ENCODE results near the gene NDUFAF8.
"Not testable (repeated sequence)": the region's sequence is repeated elsewhere in the genome, so short reads cannot be mapped to it uniquely, and the experiment has no call there.

Gene NDUFAF8

DNA sequence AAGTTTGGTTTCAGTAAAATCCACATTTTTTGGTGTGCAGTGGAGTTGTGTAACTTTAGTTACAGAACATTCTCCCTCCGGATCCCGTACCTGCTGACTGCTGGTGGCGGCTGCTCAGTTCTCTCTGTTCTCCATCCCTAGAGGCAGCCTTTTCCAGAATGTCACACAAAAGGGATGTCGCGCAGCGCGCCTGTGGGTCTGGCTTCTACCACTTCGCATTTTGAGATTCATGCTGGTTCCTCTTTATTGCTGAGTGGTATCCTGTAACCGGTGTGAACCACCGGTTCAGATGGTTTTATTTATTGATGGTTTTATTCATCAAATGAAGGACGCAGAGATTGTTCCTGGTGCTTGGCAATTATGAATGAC is 15.4 kb upstream of the NDUFAF8 start:
- no peak for DNase-seq

DNA sequence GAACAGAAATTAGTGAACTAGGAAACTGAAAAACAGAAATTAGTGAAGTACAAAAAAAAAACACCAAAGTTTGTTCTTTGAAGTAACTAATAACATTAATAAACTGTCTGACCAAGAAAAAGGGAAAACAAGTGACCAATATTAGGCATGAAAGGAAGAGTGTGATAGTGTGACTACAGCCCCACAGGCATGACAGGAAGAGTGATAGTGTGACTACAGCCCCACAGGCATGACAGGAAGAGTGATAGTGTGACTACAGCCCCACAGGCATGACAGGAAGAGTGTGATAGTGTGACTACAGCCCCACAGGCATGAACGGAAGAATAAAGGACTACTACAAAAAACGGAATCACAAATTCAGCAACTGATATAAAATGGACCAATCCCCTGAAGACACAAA is 11.5 kb upstream of the NDUFAF8 start:
- not testable (repeated sequence) for DNase-seq

- no peak for DNase-seq
These were observed 10.7 kb upstream of the NDUFAF8 start for GRCh38 chr17:81228420-81228819.

DNA sequence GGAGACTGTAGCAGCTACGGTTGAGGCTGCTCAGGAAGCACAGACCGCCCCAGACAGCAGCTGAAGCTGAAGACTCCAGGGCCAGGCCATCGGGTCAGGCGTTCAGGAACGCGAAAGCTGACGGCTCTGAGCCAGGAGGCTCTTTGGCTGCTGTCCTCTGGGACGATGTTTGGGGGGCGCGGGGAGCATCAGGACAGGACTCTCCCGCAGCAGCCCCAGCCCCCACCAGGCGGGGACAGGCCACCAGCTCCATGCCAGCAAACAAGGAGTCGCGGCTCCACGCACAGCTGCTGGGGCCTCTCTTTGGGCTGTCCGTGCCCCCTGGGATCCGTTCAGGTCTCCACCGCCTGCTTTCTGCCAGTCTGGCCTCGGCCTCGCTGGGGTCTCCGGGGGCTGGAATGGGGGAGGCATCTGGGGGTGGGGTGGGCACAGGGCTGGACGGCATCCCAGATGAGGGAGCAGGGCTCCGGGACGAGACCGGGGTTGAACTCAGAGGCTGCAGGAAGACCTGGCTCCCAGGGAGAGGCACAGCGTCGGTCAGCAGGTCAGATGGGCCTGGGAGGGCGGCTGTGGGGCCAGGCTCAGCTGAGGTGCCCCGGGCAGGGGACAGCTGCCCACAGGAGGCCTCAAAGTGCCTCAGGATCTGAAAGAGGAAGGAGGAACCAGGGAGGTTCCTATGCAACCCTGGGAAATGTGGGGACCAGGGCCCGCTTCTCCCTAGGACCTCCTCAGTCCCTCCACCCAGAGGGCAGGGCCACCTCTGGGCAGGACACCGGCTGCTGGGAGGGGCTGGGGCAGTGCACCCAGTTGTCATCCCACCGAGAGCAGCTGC is 10.1 kb upstream of the NDUFAF8 start:
- no peak for DNase-seq

DNA sequence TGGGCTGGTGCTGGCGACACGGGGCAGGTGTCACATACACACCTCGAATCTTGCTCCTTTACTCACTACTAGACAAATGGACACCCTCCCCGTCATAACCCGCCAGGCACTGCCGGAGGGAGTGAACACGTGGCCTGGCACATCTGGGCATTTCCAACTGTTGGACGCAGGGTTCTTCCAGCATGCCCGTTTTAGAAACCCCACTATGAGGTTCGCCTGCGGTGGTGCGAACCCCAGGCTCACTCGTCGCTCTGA is 9.5 kb upstream of the NDUFAF8 start:
- no peak for DNase-seq

DNA sequence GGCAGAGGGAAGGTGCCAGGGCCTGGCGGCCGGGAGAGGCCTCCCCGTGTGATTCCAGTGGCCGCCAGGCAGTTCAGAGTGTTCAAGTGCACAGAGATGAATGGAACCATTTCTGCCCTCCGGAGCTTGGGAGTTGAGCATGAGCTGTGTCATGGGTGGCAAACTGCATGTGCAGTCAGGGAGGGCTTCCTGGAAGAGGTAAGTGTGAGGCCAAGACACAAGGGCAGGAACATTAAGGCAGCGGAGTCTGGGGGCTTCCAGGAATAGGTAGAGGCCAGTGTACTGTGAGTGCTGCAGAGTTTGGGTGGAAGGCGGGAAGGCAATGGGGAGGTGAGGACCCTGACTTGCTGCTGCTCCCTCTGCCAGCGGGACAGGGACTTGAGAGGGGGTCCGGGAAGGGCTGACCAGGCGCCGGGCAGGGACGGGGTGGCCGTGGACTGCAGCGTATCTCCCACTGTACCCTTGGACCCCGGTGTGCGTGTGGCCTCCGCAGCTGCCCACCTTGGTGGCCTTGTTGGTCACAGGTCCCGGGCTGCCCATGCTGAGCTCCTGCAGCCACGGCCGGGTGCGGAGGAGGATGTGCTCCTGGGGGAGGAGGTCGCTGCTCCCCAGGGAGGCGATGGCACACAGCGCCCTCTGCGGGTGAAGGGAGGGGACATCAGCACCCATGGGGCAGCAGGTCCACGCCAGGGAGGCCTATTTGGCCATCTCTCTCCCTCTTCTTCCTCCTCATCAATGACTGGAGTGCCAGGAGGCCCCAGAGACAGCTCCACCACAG is 8.9 kb upstream of the NDUFAF8 start:
- no peak for DNase-seq

DNA sequence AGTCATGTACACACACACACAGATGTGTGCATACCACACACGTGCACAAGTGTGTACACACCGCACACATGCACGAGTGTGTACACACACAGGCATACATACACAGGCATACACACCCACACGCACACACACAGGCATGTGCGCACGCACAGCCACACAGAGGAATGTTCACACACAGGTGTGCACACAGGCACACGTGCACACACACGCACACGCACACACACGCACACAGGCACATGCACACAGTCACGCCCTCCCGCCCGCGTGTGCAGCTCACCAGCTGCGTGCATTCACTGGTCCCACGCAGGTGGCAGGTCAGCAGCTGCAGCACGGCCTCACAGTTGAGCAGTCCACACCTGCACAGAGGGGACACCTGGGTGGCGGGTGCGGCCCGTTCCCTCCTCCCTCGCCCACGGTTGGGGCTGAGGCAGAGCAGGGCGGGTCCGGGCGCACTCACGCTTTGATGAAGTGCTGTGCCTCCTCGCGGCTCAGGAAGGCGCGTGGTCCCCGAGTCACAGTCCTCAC is 7.9 kb upstream of the NDUFAF8 start:
- DNase-seq = no peak

- no peak for DNase-seq
These were observed 7.1 kb upstream of the NDUFAF8 start for GRCh38 chr17:81231766-81232581.

DNA sequence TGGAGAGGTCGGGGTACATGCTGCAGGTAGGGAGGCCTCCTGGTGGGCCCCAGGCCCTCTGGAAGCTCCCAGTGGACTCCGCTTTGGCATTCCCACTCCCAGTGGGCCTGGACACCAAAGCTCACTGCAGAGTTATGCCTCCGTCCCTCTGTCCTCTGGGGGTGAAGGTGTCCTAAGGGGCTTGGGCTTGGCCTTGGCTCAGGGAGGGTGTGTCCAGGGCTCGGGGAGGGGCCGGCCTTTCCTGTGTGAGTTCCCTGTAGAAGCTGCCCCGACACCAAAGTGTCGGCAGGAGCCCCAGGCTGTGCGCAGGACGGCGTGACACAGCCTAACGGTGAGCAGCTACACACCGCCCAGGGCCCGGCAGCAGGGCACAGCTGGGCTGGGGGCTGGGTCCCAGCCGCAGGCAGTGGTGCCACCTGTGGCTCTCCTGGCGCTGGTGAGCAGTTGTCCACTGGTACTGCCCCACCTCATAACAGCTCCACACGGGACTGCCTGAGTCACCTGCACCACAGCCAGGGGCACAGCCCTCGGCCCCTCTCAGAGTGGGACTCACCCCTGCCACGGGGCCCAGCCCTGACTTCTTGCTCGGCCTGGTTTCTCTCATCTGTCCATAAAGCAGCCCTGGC is 6.4 kb upstream of the NDUFAF8 start:
- no peak for DNase-seq

- no peak for DNase-seq
These were observed 5.8 kb upstream of the NDUFAF8 start for GRCh38 chr17:81233316-81233715.

- no peak for DNase-seq
These were observed 5.2 kb upstream of the NDUFAF8 start for GRCh38 chr17:81233811-81234505.

GRCh38 chr17:81234506-81234855 is 4.6 kb upstream of the NDUFAF8 start:
- DNase-seq = no peak

- no peak for DNase-seq
These were observed 3.9 kb upstream of the NDUFAF8 start for GRCh38 chr17:81234940-81235821.

DNA sequence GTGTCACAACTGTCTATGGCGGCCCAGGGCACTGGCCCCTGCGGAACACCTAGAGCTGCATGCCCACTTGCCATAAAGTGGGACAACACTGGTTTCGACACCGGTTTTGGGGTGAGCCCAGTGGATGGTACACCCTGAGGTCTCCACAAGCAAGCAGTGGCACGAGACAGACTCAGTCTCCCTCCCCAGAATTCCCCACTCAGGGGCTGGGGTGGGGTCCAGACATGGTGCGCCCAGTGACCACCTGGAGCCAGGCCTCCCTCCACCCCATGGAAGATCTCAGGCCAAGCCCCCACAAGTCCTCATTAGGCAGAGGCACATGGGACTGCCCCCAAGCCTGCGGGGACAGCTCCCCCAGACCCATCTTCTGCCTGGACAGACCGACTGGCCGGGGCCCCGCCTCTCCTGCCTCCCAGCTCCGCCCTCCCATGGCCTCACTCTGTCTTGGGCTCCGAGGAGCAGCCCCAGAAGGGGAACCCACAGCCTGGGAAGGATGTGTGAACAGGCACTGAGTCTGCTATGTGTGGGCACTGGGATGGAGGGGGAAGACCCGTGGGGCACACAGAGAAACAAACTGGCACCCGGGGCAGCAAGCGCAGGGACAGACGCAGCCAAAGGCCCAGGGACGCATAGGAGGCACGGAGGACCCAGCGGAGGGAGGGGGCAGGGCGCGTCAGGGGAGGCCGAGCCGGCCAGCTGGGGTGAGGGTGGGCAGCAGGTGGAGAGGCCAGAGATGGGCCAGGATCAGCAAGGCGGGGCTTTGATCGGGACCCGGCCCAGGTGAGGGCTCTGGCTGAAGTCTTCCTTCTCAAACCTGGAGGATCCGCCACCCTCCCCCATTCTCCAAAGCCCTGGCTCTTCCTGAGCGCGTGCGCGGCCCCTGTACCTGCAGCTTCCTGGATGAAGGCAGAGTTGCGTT is 3.0 kb upstream of the NDUFAF8 start:
- no peak for DNase-seq

GRCh38 chr17:81236784-81237183 is 2.3 kb upstream of the NDUFAF8 start:
- no peak for DNase-seq

GRCh38 chr17:81237591-81238489 is 1.3 kb upstream of the NDUFAF8 start:
- DNase-seq = no peak

- no peak for DNase-seq
These were observed 666 bp upstream of the NDUFAF8 start for GRCh38 chr17:81238490-81238814.

DNA sequence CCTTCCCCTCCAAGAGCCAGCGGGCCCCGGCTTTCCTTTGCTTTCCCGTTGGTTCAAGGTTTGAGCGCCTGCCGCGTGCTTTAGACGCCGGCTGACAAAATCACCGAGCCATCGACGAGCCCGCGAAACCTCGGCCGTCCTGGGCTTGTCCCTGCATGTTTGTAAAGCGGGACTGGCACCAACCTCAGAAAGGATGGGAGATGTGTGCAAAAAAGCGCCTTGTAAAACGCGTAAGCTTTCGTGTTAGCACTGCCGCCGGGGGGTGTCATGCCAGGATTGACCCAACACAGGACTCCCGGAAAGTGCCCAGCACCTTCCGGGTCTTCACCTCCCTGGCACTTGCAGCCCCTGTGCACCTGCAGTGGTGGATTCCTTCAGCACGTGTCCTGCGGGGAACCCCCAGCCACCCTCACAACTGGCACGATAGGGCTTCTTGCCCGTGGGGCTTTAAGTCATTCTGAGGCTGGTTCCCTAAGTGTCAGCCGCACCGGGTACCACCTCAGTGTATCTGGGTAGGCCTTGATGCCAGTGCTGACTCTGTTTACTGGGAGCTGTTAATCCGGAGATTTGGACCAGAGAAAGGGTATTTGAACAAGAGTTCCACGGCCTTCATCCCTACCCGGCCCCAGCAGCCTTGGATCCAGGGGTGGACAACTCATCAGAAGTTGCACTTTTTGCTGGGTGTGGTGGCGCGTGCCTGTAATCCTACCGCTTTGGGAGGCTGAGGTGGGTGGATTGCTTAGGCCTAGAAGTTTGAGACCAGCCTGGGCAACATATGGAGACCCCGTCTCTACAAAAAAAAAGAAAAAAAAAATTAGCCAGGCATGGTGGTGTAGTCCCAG is 817 bp downstream of the NDUFAF8 start:
- DNase-seq = peak; percentile 77
